PFSK-1 (cell line): ENCODE data around the gene DIP2C.

ENCODE experiments used
- FOXP2 ChIP-seq: optimal IDR thresholded peaks from 2 replicates; pipeline ENCODE3; 2011; ENCODE audit warnings: borderline replicate concordance, control low read depth, inconsistent platforms; ENCODE audit not compliant: insufficient read depth; ENCODE audit errors: extremely low read length, extremely low read depth
- POLR2AphosphoS5 ChIP-seq: IDR thresholded peaks from 2 replicates; pipeline ENCODE4 v1.6.1; 2012; ENCODE audit warnings: low read depth, mild to moderate bottlenecking, control low read depth, low read length, moderate library complexity
- SIN3A ChIP-seq: IDR thresholded peaks from 2 replicates; pipeline ENCODE4 v1.6.1; 2012; ENCODE audit warnings: mild to moderate bottlenecking, low read length, moderate library complexity, borderline replicate concordance; ENCODE audit not compliant: insufficient read depth
- TAF1 ChIP-seq: IDR thresholded peaks from 2 replicates; pipeline ENCODE4 v1.6.1; 2012; ENCODE audit warnings: low read length, control low read depth, borderline replicate concordance; ENCODE audit not compliant: insufficient read depth
- TF ChIP-seq, protein P1 (sequence below), 2 experiments: IDR thresholded peaks; 2 replicates each; pipeline versions ENCODE4 v1.6.1 to v1.8.0; 2011 to 2012; ENCODE audit warnings: low read depth in 2 of 2, low read length in 2 of 2, control low read depth in 1 of 2, inconsistent platforms in 1 of 2, mild to moderate bottlenecking in 1 of 2, moderate library complexity in 1 of 2; ENCODE audit not compliant: insufficient read depth in 1 of 2

DNA sequence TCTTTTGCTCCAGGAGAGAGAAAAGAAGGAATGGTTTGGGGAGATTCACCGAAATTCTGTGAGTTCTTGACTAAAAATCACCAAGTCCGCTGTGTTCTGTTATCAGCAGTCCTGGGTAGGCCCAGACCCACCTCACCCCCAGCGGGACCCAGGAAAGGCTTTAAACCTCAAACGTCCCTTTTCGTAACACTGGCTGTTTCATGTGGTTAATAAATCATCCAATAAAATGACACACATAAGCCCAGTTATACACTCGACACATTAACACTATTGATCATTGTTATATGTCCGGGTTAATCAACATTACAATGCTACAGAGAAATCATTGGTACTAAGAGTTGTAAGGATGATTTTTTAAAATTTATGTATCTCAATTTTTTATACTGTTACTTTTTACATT lies 25.2 kb downstream of the DIP2C start:
- no peak for TF ChIP-seq FOXP2
- TF ChIP-seq POLR2AphosphoS5, result no peak
- TF ChIP-seq, protein P1, sequence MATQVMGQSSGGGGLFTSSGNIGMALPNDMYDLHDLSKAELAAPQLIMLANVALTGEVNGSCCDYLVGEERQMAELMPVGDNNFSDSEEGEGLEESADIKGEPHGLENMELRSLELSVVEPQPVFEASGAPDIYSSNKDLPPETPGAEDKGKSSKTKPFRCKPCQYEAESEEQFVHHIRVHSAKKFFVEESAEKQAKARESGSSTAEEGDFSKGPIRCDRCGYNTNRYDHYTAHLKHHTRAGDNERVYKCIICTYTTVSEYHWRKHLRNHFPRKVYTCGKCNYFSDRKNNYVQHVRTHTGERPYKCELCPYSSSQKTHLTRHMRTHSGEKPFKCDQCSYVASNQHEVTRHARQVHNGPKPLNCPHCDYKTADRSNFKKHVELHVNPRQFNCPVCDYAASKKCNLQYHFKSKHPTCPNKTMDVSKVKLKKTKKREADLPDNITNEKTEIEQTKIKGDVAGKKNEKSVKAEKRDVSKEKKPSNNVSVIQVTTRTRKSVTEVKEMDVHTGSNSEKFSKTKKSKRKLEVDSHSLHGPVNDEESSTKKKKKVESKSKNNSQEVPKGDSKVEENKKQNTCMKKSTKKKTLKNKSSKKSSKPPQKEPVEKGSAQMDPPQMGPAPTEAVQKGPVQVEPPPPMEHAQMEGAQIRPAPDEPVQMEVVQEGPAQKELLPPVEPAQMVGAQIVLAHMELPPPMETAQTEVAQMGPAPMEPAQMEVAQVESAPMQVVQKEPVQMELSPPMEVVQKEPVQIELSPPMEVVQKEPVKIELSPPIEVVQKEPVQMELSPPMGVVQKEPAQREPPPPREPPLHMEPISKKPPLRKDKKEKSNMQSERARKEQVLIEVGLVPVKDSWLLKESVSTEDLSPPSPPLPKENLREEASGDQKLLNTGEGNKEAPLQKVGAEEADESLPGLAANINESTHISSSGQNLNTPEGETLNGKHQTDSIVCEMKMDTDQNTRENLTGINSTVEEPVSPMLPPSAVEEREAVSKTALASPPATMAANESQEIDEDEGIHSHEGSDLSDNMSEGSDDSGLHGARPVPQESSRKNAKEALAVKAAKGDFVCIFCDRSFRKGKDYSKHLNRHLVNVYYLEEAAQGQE (IDR thresholded peaks at IDR 0.05; ENCODE audit: insufficient read depth in 1 of 2, low read depth in 2 of 2, low read length in 2 of 2), result no peak
- TF ChIP-seq SIN3A, result no peak
- TF ChIP-seq TAF1, result no peak
